KBM-7 (cell line): ENCODE data around the gene CIB4.

Experiments
- DNase-seq: peaks from one replicate; pipeline ENCODE4 v3.0.0-alpha.2; 2015
- in situ Hi-C: fragments of 300-500 bp; cut with MboI; formaldehyde crosslinking; loops from 2 replicates; pipeline ENCODE4 v1.14.3; 2020; ENCODE audit warnings: low sequenced_read_pairs, low pct_unique_long_range_greater_than_20kb, mixed read lengths

CIB4 gene

DNA sequence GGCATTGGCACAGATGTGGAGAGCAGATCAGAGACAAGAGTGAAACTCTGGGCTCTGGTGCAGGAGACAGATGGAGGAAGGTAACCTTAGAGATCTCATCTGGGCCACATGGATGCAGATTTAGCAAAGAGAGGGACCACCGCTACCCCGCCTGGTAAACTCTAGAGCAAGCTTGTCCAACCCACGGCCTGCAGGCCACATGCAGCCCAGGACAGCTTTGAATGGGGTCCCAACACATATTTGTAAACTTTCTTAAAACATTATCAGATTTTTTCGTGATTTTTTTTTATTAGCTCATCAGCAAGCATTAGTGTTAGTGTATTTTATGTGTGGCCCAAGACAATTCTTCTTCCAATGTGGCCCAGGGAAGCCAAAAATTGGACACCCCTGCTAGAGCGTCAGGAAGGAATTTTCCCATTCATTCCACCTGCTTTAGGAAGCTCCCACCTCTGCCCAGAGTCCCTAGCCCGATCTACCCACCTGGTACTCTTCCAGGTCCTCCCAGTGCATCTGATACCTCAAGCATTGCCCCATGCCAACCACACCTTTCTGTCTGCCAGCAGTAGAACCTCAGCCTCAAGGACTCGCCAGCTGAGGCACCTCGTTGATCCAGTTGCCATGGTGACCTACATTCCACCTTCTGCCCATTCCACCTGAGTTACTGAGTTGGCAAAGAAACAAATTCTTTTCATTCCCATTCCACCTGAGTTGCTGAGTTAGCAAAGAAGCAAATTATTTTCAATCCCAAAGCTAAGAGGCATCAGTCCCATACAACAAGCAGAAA, at the start of gene CIB4:
TSS of gene CIB4 (minus strand) at position 586 of the 784 bp plus-strand sequence. CDS start at position 534, 52 bp downstream.
- in situ Hi-C loops = no loop called here
- DNase-seq = no peak

DNA sequence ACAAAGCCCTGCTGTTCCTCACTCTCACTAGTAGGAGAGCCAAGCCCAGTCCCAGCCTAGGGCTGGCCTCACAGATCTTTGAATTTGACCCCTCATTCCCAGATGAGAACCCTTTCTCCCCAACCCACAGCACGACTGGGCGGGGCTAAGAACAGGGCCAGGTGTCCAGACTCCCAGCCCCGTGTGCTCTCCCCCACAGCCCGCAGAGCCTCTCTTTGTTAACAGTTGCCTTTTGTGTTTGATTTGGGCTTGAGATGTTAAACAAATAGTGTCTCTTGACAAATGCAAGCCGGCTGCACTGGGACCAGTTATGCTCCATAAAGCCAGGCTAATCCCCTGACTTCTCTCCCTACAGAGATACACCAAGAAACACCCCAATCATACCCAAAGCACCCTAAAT, 46.6 kb upstream of the CIB4 start:
- DNase-seq = no peak
- in situ Hi-C loops = no loop called here

DNA sequence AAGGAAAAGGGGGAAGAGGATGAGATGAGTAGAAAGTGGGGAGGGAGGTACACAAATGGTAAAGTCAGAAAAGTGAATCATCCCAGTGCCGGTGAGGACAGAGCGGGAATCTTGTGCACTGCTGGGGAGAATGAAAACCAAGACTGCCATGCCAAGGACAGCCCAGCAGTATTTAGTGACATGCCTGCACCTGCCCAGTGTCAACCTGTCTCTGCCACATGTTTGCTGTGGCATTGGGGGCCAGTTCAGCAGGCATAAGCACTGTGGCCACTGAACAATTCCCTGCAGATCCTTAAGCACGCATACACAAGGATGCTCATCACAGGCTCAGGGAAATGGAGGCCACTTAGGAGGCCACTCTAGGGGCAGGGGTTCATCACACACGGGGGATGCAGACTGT, 46.2 kb upstream of the CIB4 start:
- DNase-seq = no peak
- in situ Hi-C loops = no loop called here

DNA sequence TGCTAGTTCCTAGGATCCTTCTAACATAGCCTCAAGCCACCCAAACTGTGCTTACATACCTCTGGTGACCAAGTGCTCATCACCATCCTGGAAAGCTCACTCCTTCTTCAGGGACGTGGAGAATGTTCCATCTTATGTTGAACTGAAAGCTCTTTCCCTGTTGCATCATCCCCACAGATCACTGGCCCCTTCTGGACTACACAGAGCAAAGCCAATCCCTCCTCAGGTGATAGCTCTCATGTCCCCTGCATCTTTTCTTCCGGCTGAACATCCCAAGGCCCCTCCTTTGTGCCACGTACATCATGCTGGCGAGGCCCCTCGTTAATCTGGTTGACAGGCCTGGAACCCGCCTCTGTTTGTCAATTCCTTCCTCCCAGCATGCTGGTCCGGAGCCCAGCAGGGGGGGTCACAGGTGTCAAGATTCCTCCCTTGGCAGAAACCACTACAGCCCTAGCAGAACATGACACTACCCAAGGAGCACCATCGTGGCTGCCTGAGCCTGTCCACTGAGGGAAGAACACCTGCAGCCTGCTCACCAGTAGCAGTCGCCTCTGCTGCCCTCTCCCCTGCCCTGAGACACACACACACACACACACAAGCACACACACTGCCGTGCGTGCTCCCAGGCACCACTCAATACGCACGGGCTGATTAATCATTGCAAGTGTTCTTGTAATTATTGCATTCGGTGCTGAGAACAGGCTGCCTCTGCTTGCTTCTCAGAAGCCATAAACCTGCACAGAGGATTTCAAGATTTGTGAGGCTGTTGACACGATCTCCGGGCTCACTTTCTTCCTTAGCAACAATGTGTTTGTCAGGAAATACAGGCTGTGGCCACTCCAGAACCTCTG, 45.0 kb upstream of the CIB4 start:
- DNase-seq = no peak
- in situ Hi-C loops = no loop called here

DNA sequence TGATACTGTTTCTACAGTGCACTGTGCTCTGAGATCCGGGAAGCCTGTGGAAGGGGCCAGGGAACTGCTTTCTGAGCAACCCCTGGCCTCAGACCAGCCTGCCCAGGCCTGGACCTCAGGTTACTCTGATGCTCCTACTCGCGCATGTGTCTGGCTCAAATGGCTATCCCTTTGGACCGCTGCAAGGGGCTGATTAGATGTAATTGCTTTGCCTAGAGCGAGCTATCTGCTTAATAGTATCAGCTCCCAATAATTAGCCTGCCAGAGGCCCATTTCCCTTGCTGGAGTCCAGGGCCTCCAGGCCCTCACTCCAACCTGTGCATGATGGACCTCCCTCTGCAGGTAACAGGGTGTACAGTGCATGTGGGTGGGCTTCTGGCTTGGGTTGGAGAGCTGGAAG, 44.2 kb upstream of the CIB4 start:
- no peak for DNase-seq

DNA sequence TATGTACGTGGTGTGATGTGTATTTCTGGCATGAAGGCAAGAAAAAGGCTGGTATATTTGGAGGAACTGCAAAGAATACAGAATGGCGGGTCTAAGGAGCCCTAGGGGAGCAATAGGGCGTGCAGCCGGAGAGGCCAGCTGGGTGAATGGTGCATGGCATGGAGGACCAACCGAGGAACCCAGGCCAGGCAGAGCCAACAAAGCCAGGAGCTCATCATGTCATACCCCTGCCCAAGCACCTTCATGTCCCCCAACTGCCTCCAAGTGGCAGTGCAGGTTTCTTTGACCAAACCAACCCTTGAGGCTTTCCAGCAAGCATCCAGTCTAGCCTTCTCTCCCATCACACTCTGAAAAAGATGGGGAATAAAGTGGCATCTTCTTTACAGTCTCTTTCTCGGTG, 42.4 kb upstream of the CIB4 start:
- no peak for DNase-seq

More for the DNA sequence above, 44.2 kb upstream of the CIB4 start:
- in situ Hi-C loops = no loop called here

DNA sequence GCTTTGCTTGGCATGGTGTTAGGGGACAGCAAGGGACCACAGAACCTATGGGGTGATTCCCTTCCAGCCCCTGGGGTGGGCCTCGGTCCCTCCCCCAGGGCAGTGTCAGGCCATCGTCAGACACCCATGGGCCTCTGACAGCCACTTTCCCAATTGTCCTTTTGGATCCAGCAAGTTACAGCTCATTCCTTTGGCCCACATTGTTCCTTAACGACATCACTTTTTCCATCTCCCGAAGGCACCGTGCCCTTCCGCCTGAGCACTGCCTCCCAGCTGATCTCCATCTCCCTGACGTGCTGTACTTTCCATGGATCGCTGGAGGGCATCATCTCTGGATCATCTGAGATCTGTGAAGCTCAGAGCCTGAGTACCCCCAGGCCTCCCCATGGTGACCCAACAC, 41.0 kb upstream of the CIB4 start:
- no peak for DNase-seq
- in situ Hi-C loops = no loop called here

More for the DNA sequence above, 42.4 kb upstream of the CIB4 start:
- in situ Hi-C loops = no loop called here

DNA sequence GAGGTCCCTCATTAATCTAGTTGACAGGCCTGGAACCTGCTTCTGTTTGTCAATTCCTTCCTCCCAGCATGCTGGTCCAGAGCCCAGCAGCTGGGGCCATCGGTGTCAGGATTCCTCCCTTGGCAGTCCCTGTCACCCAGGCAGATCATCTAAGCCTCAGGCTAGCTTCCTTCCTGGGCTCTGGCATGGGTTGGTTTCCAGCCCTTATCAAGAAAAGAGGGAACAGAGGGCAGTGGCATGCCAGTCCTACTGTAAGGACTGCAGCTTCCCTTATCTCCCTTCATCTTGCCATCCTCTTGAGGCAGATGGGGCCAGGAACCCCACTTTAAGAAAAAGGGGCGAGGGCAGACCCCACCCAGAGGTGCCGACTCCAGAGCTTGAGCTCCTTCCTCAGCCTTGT, 40.5 kb upstream of the CIB4 start:
- no peak for DNase-seq
- in situ Hi-C loops = no loop called here

DNA sequence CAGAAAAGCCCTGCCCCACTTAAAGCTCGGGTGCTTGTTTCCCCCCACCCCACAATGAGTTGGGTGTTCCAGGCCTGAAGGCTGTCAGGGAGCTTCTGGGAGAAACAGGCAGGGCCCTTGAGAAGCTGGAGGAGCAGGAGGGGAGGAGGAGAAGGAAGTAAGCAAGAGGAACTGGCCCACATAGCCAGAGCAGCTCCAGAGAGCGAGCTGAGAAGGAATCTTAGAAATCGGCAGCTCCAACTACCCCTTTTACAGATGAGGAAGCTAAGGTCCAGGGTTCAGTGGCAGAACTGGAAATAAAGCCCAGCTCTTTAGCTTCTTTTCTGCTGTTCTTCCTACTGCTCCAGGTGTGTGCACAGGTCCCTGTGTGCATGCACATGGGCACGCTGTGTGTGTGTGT, 38.7 kb upstream of the CIB4 start:
- in situ Hi-C loops = no loop called here

DNA sequence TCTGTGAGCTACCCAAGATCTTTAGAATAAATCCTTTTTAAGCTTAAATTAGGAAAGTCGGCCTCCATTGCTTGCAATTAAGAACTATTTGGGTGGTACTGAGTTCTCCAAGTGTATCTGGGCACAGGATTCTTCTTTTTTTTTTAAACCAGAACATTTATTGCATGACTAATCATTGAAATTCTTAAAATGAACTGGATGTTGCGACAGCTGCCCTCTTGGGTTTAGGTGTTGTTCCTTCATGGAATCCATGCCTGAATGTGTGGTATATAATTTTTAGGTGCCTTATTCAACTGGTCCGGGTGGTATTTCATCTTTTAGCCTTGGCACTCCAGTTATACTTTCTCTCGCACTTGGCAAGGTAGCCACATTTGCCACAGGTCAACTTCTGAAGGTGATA, 36.9 kb upstream of the CIB4 start:
- no peak for DNase-seq
- in situ Hi-C loops = no loop called here

More for the DNA sequence above, 38.7 kb upstream of the CIB4 start:
- DNase-seq = peak; percentile 5

DNA sequence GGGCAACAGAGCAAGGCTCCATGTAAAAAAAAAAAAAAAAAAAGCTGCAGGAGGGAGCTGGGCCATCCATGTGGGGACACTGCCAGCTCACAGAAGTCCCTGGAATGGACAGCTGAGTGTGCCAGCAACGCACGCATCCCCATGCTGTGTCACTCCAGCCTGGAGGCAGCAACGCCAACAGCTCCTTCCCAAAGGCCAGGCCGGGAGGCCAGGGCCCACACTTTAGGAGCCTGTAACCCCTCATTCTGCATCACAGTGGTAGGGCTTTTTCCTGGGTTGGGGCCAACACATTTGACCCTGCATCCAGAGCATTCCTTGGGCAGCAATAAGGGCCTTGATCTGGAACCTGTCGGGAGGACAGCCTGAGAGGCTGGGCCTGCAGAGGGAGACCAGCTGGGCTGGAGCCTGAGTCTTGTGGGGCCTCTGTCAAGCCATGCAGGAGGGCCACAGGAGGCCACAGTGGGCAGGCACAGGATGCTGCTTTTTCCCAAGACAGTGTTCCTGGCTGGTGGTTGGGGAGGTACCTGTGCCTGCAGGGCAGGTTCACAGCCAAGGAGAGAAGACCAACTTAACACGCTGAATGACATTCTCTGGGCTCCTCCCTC, 34.6 kb upstream of the CIB4 start:
- DNase-seq = no peak
- in situ Hi-C loops = no loop called here

DNA sequence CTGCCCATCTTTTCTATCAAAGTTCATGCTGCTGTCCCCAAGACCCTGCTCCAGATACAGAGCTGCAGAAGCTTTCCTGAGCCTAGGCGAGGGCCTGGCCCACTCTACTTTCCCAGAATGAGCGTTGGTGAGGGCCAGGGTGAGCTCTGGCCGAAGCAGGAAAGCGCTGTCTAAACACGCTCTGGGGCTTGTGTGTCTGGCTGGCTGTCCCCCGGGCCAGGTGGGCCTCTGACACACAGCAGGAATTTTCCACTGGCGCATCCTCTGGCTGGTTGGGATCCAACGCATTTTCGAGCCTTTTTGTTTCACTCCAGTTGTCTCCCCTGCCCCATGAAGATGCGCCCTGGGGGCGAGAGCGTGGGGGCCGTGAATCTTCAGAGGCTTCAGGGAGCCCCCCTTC, 33.6 kb upstream of the CIB4 start:
- DNase-seq = no peak
- in situ Hi-C loops = no loop called here

DNA sequence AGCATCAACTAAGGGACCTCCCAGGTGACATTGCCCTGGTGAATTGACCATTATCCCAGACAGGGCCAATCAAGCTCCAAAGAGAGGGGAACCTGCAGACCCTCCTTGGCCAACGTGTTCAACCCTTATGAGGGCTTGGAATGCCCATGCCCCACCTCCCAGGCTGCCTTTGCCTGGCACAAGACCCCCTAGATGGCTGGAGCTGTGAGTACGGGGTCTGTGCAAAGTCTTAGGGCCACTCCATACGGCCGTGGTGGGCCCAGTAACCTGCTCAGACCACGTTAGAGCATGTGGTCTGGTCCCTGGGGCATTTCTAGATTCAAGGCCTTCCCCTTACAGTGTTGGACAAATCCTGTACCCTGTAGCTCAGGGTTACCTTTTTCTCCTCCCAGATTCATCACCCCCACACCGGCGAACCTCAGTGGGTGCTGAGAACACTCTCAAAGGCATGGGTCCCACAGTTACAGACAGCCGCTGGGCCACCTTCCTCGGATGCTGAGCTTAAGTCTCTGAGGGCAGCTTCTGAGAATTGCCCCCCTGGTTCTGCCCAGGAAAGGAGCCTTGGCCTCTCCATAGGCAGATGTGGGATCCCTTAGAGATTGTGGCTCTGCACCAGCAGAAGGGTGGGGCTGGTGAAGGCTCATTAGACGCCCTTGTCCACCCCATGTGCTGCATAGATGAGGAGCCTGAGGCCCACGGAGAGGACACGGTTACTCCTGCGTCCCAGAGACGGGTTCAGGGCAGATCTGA, 33.0 kb upstream of the CIB4 start:
- DNase-seq = no peak
- in situ Hi-C loops = no loop called here

DNA sequence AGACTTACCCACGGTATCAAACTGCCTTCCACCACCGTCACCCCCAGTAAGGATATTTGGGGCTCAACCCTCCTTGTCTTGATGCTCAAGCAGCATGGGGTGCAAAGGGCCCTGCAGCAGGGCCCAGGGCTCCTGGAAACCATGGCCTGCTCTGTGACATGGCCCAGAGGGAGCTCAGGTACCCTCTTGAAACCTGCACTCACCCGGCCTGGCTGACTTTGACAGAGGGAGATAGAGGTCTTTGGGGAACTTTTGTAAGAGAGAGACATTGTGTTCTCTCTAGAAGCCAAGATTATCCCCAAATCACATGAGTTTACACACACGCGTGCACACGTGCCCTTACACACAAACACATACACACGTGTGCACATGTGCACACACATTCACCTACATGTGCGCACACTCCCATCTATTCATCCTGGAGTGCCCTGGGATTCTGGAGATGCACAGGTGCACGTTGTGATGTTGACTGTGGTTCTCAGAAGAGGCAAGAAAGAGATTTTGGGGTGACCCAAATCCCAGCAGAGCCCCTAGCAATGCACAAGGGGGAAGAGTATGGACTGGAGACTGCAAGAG, 31.7 kb upstream of the CIB4 start:
- in situ Hi-C loops = no loop called here

DNA sequence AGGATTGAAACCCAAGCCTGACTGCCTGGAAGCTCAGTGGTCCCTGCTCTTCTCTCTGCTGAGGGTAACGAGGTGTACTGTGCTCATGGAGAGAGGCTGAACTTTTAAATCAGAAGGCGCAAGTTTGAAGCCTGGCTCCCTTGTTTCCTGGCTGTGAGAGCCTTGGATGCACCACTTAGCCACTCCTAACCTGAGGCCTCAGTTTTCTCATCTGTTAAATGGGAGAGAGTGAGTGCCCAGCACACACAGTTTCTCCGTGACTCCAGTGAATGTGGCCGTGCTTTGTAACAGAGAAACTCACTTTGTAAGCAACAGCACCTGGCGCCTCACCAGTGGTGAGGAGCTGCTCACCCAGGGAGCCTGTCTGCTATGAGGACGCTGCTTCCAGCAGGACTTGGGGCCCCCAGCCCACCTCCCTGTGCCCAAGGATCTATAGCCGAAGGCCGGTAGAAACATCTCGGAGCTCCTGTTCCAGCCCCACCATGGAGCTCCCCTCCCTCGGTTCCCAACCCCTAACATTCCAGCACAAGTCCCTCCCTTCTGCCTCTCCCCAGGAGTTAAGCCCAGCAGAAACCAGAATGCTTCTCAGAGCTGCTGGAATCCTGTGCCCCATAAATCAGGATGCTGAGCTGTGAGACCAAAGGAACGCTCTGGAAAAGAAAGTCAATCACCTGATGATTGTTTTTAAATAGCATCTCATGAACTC, 31.1 kb upstream of the CIB4 start:
- in situ Hi-C loops = no loop called here
- DNase-seq = no peak

More for the DNA sequence above, 31.7 kb upstream of the CIB4 start:
- no peak for DNase-seq

DNA sequence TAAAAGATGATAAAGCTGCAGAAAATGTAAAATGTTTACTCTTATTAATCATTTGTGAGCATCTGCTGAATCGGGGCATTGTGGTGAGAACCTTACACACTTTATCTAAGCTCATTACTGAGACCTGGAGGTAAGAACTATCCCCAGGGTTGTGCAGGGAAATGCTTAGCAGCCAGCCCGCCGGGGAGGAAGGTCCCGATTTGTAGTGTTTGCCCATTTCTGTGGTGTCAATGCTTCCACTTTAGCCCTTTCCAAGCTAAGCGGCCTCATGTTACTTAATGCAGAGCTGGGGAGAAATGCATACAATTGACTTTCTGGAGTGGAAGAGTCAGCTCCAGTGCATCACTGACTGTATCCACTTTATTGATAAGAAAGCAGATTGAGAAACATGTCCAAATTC, 30.5 kb upstream of the CIB4 start:
- DNase-seq = no peak
- in situ Hi-C loops = no loop called here

DNA sequence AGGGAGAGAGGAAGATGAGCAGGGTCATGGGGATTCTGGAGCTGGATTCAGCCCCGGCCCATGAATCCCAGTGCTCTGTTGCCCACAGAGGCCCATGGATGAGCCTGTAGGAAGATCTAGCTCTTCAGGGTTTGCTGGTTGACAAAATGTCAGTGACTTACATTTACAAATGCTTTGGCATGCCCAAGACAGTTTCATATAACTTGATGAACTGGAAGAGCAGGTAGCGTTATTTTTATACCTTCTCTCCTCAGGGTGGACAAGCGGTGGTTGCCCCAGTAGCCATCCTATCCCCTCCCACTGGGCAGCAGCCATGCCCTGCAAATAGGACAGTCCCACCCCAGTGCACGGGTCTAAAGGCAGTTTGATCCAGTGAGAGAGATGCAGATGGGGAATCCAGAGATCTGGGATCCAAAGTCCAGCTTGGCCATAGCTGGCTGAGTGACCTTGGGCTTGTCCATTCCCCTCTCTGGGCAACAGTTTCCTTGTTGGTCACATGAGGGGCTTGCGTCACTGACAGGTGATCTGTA, 29.8 kb upstream of the CIB4 start:
- no peak for DNase-seq
- in situ Hi-C loops = no loop called here

DNA sequence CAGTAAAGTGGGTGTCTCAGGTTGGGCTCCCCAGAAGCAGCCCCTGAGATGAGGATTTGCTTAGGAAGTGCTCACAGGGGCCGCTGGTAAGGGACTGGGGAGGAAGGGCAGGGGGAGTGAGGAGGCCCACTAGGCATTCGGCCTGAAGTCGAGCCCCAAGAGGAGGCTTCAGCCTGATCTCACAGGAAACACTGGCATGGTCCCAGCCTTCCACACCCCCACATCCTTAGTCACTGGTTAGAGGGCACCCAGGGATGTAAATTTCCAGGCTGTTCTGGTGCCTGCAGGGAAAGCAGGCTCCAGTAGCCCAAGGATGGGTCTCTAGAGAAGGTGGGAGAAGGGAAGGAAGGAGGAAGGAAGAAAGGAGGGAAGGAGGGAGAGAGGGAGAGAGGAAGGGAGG, 29.0 kb upstream of the CIB4 start:
- DNase-seq = no peak
- in situ Hi-C loops = no loop called here
